ENCODE measurements around the gene MBNL2. TPM values are rescaled to one million over a fixed set of nuclear protein-coding genes. Genes with fewer than 3 reads are reported as not detected.

Gene MBNL2
- total and polyA plus RNA-seq, 2 donors from 2014 or later: 18.8 to 70.5 TPM

DNA sequence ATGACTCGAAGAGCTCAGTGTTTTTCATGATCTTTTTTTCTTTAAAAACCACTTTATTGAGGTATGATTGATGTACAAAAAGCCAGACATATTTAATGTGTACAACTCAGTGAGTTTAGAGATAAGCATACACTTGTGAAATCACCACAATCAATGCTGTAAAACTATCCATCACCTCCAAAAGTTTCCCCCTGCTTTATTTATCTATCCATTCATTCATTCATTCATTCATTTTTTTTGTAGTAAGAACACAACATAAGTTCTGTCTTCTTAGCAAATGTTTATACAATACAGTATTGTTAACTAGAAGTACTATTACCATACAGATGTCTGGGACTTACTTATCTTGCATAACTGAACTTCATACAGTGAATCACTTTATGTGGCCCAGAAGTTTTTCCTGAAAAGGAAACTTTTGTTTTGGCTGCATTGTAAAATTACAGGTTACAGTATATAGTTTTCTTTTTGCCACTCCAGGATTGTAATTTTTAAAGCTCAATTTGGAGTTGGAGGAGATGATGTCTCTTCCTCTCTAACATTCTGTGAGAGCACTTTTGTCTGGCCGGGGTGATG, 218.6 kb downstream of the MBNL2 start:
- DNase-seq: no peak

DNA sequence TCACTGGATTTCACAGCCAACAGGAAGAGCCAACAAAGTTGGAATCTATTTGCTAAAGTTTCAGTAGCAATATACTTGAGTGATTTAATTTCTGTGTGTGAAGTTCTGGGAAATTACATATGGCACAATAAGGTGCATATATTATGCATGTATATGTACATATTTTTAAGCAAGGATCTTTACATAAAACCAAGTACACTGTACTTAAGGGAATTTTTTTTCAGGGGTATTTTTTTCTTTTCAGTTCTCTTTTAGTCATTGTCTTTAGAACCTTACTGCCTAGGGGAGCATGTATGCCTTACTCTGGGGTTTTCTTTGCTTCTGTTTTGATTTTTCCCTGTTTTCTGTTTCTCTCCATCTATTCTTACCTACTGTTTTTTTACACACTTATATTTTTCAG, 219.2 kb downstream of the MBNL2 start:
- Histone ChIP-seq H3K36me3 (ENCODE audit: control insufficient read depth in 2 of 3, insufficient read depth in 3 of 3, low read length in 3 of 3) (peaks cover 0 to 2% (median 0%) of the 10 kb centered on the region in 3 donors), H3K4me1 (ENCODE audit: control insufficient read depth in 2 of 3, insufficient read depth in 2 of 3, low read depth in 1 of 3, low read length in 3 of 3) (peaks cover under 1 to 5% (median 4%) of the 10 kb centered on the region in 3 donors), H3K4me3 (ENCODE audit: low read length in 3 of 3) (no peak overlapping the region), H3K9ac (ENCODE audit: low read length in 3 of 3) (no peak overlapping the region), H3K9me3 (ENCODE audit: control insufficient read depth in 2 of 3, insufficient read depth in 1 of 3, low read length in 3 of 3) (no peaks in the 10 kb centered on the region), H3K27me3 (ENCODE audit: control insufficient read depth, insufficient read depth, low read length) (no peaks in the 10 kb centered on the region), H3K27ac (ENCODE audit: low read depth in 2 of 2, low read length in 2 of 2) (no peak overlapping the region)
- intact Hi-C loops (cut with DNase I): no loop called here
- DNase-seq: no peak
- TF ChIP-seq, protein P1, sequence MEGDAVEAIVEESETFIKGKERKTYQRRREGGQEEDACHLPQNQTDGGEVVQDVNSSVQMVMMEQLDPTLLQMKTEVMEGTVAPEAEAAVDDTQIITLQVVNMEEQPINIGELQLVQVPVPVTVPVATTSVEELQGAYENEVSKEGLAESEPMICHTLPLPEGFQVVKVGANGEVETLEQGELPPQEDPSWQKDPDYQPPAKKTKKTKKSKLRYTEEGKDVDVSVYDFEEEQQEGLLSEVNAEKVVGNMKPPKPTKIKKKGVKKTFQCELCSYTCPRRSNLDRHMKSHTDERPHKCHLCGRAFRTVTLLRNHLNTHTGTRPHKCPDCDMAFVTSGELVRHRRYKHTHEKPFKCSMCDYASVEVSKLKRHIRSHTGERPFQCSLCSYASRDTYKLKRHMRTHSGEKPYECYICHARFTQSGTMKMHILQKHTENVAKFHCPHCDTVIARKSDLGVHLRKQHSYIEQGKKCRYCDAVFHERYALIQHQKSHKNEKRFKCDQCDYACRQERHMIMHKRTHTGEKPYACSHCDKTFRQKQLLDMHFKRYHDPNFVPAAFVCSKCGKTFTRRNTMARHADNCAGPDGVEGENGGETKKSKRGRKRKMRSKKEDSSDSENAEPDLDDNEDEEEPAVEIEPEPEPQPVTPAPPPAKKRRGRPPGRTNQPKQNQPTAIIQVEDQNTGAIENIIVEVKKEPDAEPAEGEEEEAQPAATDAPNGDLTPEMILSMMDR (IDR thresholded peaks at IDR 0.05; ENCODE audit: borderline replicate concordance, extremely low read depth, insufficient read depth): no peak
- no peak for FAIRE-seq

More for the DNA sequence above, 218.6 kb downstream of the MBNL2 start:
- intact Hi-C loops (cut with DNase I): no loop called here
- Histone ChIP-seq H3K4me3 (ENCODE audit: low read length in 3 of 3) (no peak overlapping the region), H3K9ac (ENCODE audit: low read length in 3 of 3) (no peak overlapping the region), H3K36me3 (ENCODE audit: control insufficient read depth in 2 of 3, insufficient read depth in 3 of 3, low read length in 3 of 3) (peaks cover 0 to 2% (median 0%) of the 10 kb centered on the region in 3 donors), H3K27ac (ENCODE audit: low read depth in 2 of 2, low read length in 2 of 2) (no peak overlapping the region), H3K9me3 (ENCODE audit: control insufficient read depth in 2 of 3, insufficient read depth in 1 of 3, low read length in 3 of 3) (no peaks in the 10 kb centered on the region), H3K4me1 (ENCODE audit: control insufficient read depth in 2 of 3, insufficient read depth in 2 of 3, low read depth in 1 of 3, low read length in 3 of 3) (peaks cover 3 to 5% (median 4%) of the 10 kb centered on the region in 3 donors), H3K27me3 (ENCODE audit: control insufficient read depth, insufficient read depth, low read length) (no peaks in the 10 kb centered on the region)
- TF ChIP-seq, protein P1 (IDR thresholded peaks at IDR 0.05; ENCODE audit: borderline replicate concordance, extremely low read depth, insufficient read depth): no peak
- FAIRE-seq: no peak

Other genes with a start within 250 kb of the MBNL2 start
- gene OXGR1, start 227.9 kb upstream of the MBNL2 start, total RNA-seq: 0.72 TPM
- gene OXGR1, start 227.9 kb upstream of the MBNL2 start, polyA plus RNA-seq (ENCODE audit: insufficient read depth, low read depth, low replicate concordance): 3.5 TPM
- gene RAP2A, start 211.8 kb downstream of the MBNL2 start, total RNA-seq: 25.5 TPM
- gene RAP2A, start 211.8 kb downstream of the MBNL2 start, polyA plus RNA-seq (ENCODE audit: insufficient read depth, low read depth, low replicate concordance): 7.4 TPM

All from kidney (tissue), 14 donors.